IMR-90 (cell line): ENCODE data around the gene CERKL. TPM values are rescaled to one million over a fixed set of nuclear protein-coding genes. Genes with fewer than 3 reads are reported as not detected.

ENCODE experiments used
- ATAC-seq: fragments of 200-7000 bp; cut with Tn5 transposase; 2 replicates; pipeline ENCODE4 v1.9.1; 2020; ENCODE audit warnings: low read depth, mild to moderate bottlenecking, moderate library complexity
- BruUV-seq: library from RNA; stranded (reverse); fragments of 400-500 nt; replicated peaks from 2 replicates; lab custom pipeline; 2021; lab: Mats Ljungman, UMichigan
- CTCF ChIA-PET: fragments of 300-600 bp; formaldehyde crosslinking; extraction: SDS; loops from one replicate; lab custom pipeline; 2021; ENCODE audit warnings: antibody characterized with exemption; lab: Yijun Ruan, JAX
- POLR2A ChIA-PET: fragments of 300-600 bp; sonication (Branson Sonifier 250); formaldehyde crosslinking; loops from one replicate; lab custom pipeline; 2022; ENCODE audit warnings: antibody characterized with exemption; ENCODE audit not compliant: unreplicated experiment; lab: Charles Lee
- DNase-seq: peaks from one replicate; pipeline ENCODE4 v3.0.0; 2013
- H2AFZ ChIP-seq: replicated peaks from 2 replicates; pipeline ENCODE3; 2013; ENCODE audit warnings: low read length, mild to moderate bottlenecking; ENCODE audit not compliant: poor library complexity
- H2AK5ac ChIP-seq: 2 replicates; pipeline ENCODE4 v1.6.1; 2013; ENCODE audit warnings: low read depth, low read length, inconsistent platforms
- H2AK9ac ChIP-seq: replicated peaks from 2 replicates; pipeline ENCODE3; 2013; ENCODE audit warnings: mild to moderate bottlenecking, low read depth, low read length, moderate library complexity; ENCODE audit not compliant: poor library complexity
- H2BK120ac ChIP-seq: 2 replicates; pipeline ENCODE4 v1.6.1; 2013; ENCODE audit warnings: low read depth, low read length, inconsistent platforms
- H2BK15ac ChIP-seq: 3 replicates; pipeline ENCODE4 v1.6.1; 2013; ENCODE audit warnings: low read depth, low read length, inconsistent platforms
- H2BK20ac ChIP-seq: 2 replicates; pipeline ENCODE4 v1.6.1; 2013; ENCODE audit warnings: low read depth, mild to moderate bottlenecking, inconsistent platforms, low read length, moderate library complexity
- H2BK5ac ChIP-seq: 2 replicates; pipeline ENCODE4 v1.6.1; 2013; ENCODE audit warnings: mild to moderate bottlenecking, low read depth, low read length, inconsistent platforms; ENCODE audit not compliant: poor library complexity, severe bottlenecking
- H3K14ac ChIP-seq: replicated peaks from 2 replicates; pipeline ENCODE4 v1.6.1; 2013; ENCODE audit warnings: low read depth, low read length, inconsistent platforms
- H3K18ac ChIP-seq: 2 replicates; pipeline ENCODE4 v1.6.1; 2013; ENCODE audit warnings: low read depth, low read length, control low read depth
- H3K23ac ChIP-seq: 2 replicates; pipeline ENCODE4 v1.6.1; 2013; ENCODE audit warnings: low read depth, low read length, inconsistent platforms
- H3K27ac ChIP-seq: 2 replicates; pipeline ENCODE4 v1.5.1; 2013; ENCODE audit warnings: mild to moderate bottlenecking, control low read depth, low read length; ENCODE audit not compliant: insufficient read depth
- H3K27me3 ChIP-seq: 2 replicates; pipeline ENCODE4 v1.6.1; 2013; ENCODE audit warnings: low read length; ENCODE audit not compliant: control insufficient read depth, insufficient read depth
- H3K36me3 ChIP-seq: 2 replicates; pipeline ENCODE4 v1.6.1; 2013; ENCODE audit warnings: low read length, mixed read lengths; ENCODE audit not compliant: control insufficient read depth, insufficient read depth
- H3K4ac ChIP-seq: 2 replicates; pipeline ENCODE4 v1.6.1; 2013; ENCODE audit warnings: low read depth, low read length, inconsistent platforms
- H3K4me1 ChIP-seq: 2 replicates; pipeline ENCODE4 v1.6.1; 2013; ENCODE audit warnings: low read length, mixed read lengths; ENCODE audit not compliant: control insufficient read depth, insufficient read depth
- H3K4me2 ChIP-seq: 2 replicates; pipeline ENCODE4 v1.6.1; 2013; ENCODE audit warnings: low read depth, mild to moderate bottlenecking, control low read depth, low read length, moderate library complexity
- H3K4me3 ChIP-seq: 2 replicates; pipeline ENCODE4 v1.5.1; 2013; ENCODE audit warnings: low read depth, mild to moderate bottlenecking, control low read depth, low read length, moderate library complexity; ENCODE audit not compliant: insufficient read depth
- H3K56ac ChIP-seq: 2 replicates; pipeline ENCODE4 v1.6.1; 2013; ENCODE audit warnings: low read length, inconsistent platforms; ENCODE audit not compliant: insufficient read depth; ENCODE audit errors: extremely low read depth
- H3K79me1 ChIP-seq, 2 experiments: 2 replicates each; pipeline ENCODE4 v1.6.1; 2013; ENCODE audit warnings: low read length in 2 of 2, inconsistent platforms in 1 of 2, low read depth in 1 of 2
- H3K9ac ChIP-seq: 2 replicates; pipeline ENCODE4 v1.6.1; 2013; ENCODE audit warnings: low read depth, low read length, control low read depth
- H3K9me1 ChIP-seq: 2 replicates; pipeline ENCODE4 v1.6.1; 2013; ENCODE audit warnings: low read length, inconsistent platforms; ENCODE audit not compliant: insufficient read depth
- H3K9me3 ChIP-seq: 2 replicates; pipeline ENCODE4 v1.6.1; 2013; ENCODE audit warnings: low read length; ENCODE audit not compliant: control insufficient read depth, insufficient read depth
- H4K20me1 ChIP-seq: 2 replicates; pipeline ENCODE4 v1.6.1; 2013; ENCODE audit warnings: low read length, inconsistent platforms; ENCODE audit not compliant: insufficient read depth
- H4K5ac ChIP-seq: 2 replicates; pipeline ENCODE4 v1.6.1; 2013; ENCODE audit warnings: mild to moderate bottlenecking, low read depth, low read length, control low read depth
- H4K8ac ChIP-seq, 2 experiments: 2 replicates each; pipeline ENCODE4 v1.6.1; 2013; ENCODE audit warnings: low read depth in 2 of 2, low read length in 2 of 2, control low read depth in 1 of 2, inconsistent platforms in 1 of 2
- H4K91ac ChIP-seq: 2 replicates; pipeline ENCODE4 v1.6.1; 2013; ENCODE audit warnings: low read depth, low read length, inconsistent platforms; ENCODE audit not compliant: insufficient read depth
- CEBPB ChIP-seq: IDR thresholded peaks from 2 replicates; pipeline ENCODE4 v1.6.1; 2012; ENCODE audit warnings: low read depth, low read length, improper control_type of control experiment
- CHD1 ChIP-seq: IDR thresholded peaks from 2 replicates; pipeline ENCODE4 v1.6.1; 2012; ENCODE audit warnings: low read depth, low read length, improper control_type of control experiment
- ELK1 ChIP-seq: fragments of 150-350 bp; IDR thresholded peaks from 2 replicates; pipeline ENCODE4 v1.6.1; 2016; ENCODE audit warnings: low read depth, mild to moderate bottlenecking, low read length, moderate library complexity, borderline replicate concordance
- FOS ChIP-seq: fragments of 150-350 bp; IDR thresholded peaks from 2 replicates; pipeline ENCODE4 v1.6.1; 2016; ENCODE audit warnings: low read depth, low read length
- MAFK ChIP-seq: IDR thresholded peaks from 2 replicates; pipeline ENCODE4 v1.6.1; 2012; ENCODE audit warnings: low read depth, low read length, improper control_type of control experiment
- MXI1 ChIP-seq: IDR thresholded peaks from 2 replicates; pipeline ENCODE4 v1.6.1; 2012; ENCODE audit warnings: low read depth, mild to moderate bottlenecking, low read length, moderate library complexity, borderline replicate concordance
- NFE2L2 ChIP-seq: fragments of 150-350 bp; IDR thresholded peaks from 2 replicates; pipeline ENCODE4 v1.6.1; 2016; ENCODE audit warnings: low read depth, mild to moderate bottlenecking, low read length
- RCOR1 ChIP-seq: IDR thresholded peaks from 2 replicates; pipeline ENCODE4 v1.6.1; 2012; ENCODE audit warnings: mild to moderate bottlenecking, low read length, improper control_type of control experiment; ENCODE audit not compliant: insufficient replicate concordance
- WGBS, 2 experiments: methylation state at CpG; one replicate each; pipeline versions ENCODE4 v1.1.5 to v1.1.7; 2013; ENCODE audit warnings: missing lambda C conversion rate in 2 of 2; ENCODE audit not compliant: insufficient read length in 1 of 2; ENCODE audit errors: extremely low coverage in 2 of 2; 5-methylcytosine and 5-hydroxymethylcytosine counted together
- dilution Hi-C: fragments of 300-500 bp; cut with HindIII; formaldehyde crosslinking; loops from one replicate; pipeline ENCODE4 v1.14.3; 2018; ENCODE audit warnings: low sequenced_read_pairs; ENCODE audit not compliant: unreplicated experiment
- in situ Hi-C: fragments of 300-500 bp; cut with MboI; formaldehyde crosslinking; loops from 3 replicates; pipeline ENCODE4 v1.14.3; 2019; ENCODE audit warnings: low sequenced_read_pairs, inconsistent platforms, mixed read lengths
- intact Hi-C: fragments of 100-400 bp; cut with micrococcal nuclease; formaldehyde crosslinking; loops from 2 replicates; pipeline ENCODE4 v1.10.0; 2022
- polyA plus RNA-seq, 3 experiments: library from polyadenylated mRNA; depleted of rRNA; stranded (reverse); fragments of >200 nt; gene quantifications; 2 replicates each; pipeline ENCODE4 v1.2.3, GENCODE V29; 2012; ENCODE audit warnings: low replicate concordance in 1 of 3
- total RNA-seq: library from RNA; depleted of rRNA; stranded (reverse); fragments of >200 nt; gene quantifications from 2 replicates; pipeline ENCODE4 v1.2.3, GENCODE V29; 2012
- TF ChIP-seq, protein P1 (sequence below): fragments of 150-350 bp; IDR thresholded peaks from 2 replicates; pipeline ENCODE4 v1.6.1; 2017; ENCODE audit warnings: mild to moderate bottlenecking, antibody characterized with exemption, low read length, low read depth

Gene CERKL
- total and polyA plus RNA-seq, 2 of the 4 experiments (the other 2 are of a cell fraction) = under 0.01 TPM; not detected in 1

DNA sequence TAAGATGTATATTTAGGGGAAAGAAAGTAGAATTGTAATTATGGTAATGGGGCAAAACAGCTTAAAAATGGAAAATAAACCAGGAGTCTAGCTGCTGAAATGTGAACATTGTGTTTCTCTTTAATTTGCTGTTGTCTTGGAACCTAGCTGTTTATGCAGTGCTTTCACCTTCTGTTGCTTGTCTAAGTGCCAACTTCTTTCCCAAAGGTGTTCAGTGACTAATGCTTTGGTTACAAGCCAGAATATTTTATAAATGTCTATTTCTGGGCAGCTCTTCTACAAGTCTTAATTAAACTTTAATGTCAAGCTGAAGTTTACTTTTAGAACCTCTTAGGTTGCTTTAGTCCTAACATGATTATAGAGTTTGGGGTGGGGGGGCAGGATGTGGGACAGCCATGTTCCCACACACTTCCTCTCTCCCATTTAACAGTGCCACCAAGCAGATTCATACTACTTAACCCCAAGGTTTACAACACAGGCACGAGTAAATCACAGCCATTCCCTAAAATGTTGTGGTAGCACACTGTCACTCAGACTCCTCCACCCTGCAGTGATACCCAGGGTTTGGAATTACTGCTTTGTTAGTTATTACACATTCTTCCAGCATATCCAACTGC, 139.1 kb downstream of the CERKL start:
- Histone ChIP-seq H2BK5ac (no peak overlapping the region), H4K5ac (no peak overlapping the region), H3K4me2 (no peak overlapping the region), H4K8ac (no peak overlapping the region), H3K9ac (no peak overlapping the region), H3K23ac (no peak overlapping the region), H2AK9ac (no peak overlapping the region), H3K9me3 (no peaks in the 10 kb centered on the region), H3K14ac (no peak overlapping the region), H3K4me3 (no peak overlapping the region), H2AFZ (no peak overlapping the region), H3K27ac (no peak overlapping the region), H3K79me1 (no peaks in the 10 kb centered on the region), H2BK20ac (no peak overlapping the region), H3K4me1 (no peaks in the 10 kb centered on the region), H3K27me3 (no peaks in the 10 kb centered on the region), H3K36me3 (no peaks in the 10 kb centered on the region), H2BK15ac (no peak overlapping the region), H3K56ac (no peak overlapping the region), H4K91ac (no peak overlapping the region), H2AK5ac (no peak overlapping the region), H3K9me1 (peaks cover 3% of the 10 kb centered on the region; the same call in 1 of the 2 replicates), H3K4ac (no peak overlapping the region), H3K18ac (no peak overlapping the region), H4K20me1 (no peaks in the 10 kb centered on the region), H2BK120ac (no peak overlapping the region)
- CTCF ChIA-PET = interaction anchor here (0.6 to 1.1 kb wide), 2 partner anchors 16 to 387 kb away, joined by 3 read pairs; no protein-coding TSS in a partner anchor
- POLR2A ChIA-PET = no interaction called here
- WGBS, 2 experiments = 60% methylated on average over 1 of the region's 1 CpG; no CpG with 5 or more reads in 1 of the 2 experiments
- no TSS peak for BruUV-seq
- DNase-seq (no peak), ATAC-seq (no peak)
- intact Hi-C loops = no loop called here
- dilution Hi-C loops = no loop called here
- in situ Hi-C loops = no loop called here
- TF ChIP-seq NFE2L2 (no peak), MXI1 (no peak), FOS (no peak), RCOR1 (no peak), CEBPB (no peak), MAFK (no peak), ELK1 (no peak), CHD1 (no peak)
- TF ChIP-seq, protein P1, sequence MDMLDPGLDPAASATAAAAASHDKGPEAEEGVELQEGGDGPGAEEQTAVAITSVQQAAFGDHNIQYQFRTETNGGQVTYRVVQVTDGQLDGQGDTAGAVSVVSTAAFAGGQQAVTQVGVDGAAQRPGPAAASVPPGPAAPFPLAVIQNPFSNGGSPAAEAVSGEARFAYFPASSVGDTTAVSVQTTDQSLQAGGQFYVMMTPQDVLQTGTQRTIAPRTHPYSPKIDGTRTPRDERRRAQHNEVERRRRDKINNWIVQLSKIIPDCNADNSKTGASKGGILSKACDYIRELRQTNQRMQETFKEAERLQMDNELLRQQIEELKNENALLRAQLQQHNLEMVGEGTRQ = no peak
